ENCODE measurements around the gene ABCA4.

DNA sequence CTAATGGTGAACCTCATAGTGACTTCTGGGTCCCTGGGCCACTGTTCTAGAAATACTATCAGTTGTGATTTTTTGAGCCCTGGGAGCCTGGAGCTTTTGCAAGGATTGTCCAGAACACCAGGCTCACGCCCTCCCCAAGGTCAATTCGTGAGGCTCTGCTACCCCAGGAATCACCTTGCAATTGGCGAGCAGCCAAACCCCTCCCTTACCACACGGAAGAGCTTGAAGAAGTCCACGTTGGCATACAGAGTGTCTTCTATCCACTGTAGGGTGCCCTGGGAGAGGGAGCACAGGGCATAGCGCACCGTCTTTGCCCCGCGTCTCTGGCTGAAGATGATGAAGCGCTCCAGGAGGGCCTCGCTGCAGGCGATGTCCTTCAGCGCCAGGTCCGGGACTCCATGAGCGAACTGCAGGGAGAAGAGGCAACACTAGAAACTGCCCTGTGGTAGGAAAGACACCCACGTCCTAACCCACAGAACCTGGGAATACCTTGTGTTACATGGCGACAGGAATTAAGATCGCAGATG is 22.3 kb downstream of the ABCA4 start:
- TF ChIP-seq, protein P1, sequence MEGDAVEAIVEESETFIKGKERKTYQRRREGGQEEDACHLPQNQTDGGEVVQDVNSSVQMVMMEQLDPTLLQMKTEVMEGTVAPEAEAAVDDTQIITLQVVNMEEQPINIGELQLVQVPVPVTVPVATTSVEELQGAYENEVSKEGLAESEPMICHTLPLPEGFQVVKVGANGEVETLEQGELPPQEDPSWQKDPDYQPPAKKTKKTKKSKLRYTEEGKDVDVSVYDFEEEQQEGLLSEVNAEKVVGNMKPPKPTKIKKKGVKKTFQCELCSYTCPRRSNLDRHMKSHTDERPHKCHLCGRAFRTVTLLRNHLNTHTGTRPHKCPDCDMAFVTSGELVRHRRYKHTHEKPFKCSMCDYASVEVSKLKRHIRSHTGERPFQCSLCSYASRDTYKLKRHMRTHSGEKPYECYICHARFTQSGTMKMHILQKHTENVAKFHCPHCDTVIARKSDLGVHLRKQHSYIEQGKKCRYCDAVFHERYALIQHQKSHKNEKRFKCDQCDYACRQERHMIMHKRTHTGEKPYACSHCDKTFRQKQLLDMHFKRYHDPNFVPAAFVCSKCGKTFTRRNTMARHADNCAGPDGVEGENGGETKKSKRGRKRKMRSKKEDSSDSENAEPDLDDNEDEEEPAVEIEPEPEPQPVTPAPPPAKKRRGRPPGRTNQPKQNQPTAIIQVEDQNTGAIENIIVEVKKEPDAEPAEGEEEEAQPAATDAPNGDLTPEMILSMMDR (IDR thresholded peaks at IDR 0.05) = no peak
- no peak for TF ChIP-seq POLR2A (IDR thresholded peaks at IDR 0.05)
- no peak for TF ChIP-seq EP300 (IDR thresholded peaks at IDR 0.05)
- no peak for TF ChIP-seq POLR2AphosphoS5 (IDR thresholded peaks at IDR 0.05)
